Memory B cell (primary cell): ENCODE measurements around the gene CSTF1.
A peak's percentile ranks its signal among the peaks of the same experiment; 100 is the strongest.

ENCODE experiments used
- ATAC-seq: fragments of 150-1000 bp; cut with Tn5 transposase; 2 replicates; pipeline ENCODE4 v1.10.0; 2021; ENCODE audit warnings: low read depth, mild to moderate bottlenecking, moderate library complexity
- DNase-seq, 2 donors: peaks; one replicate each; pipeline ENCODE4 v3.0.0; 2022; ENCODE audit warnings: low spot score in 2 of 2
- H3K27ac Mint-ChIP-seq: one replicate; pipeline ENCODE4 v1.8.0; 2022; ENCODE audit warnings: mild to moderate bottlenecking, moderate library complexity, mixed read lengths
- H3K27me3 Mint-ChIP-seq: one replicate; pipeline ENCODE4 v1.8.0; 2022; ENCODE audit warnings: mixed read lengths
- H3K36me3 Mint-ChIP-seq: one replicate; pipeline ENCODE4 v1.8.0; 2022; ENCODE audit warnings: mild to moderate bottlenecking, mixed read lengths
- H3K4me1 Mint-ChIP-seq: one replicate; pipeline ENCODE4 v1.8.0; 2022; ENCODE audit warnings: mixed read lengths
- H3K4me3 Mint-ChIP-seq: one replicate; pipeline ENCODE4 v1.8.0; 2022; ENCODE audit warnings: mild to moderate bottlenecking, moderate library complexity, mixed read lengths
- H3K9me3 Mint-ChIP-seq: one replicate; pipeline ENCODE4 v1.8.0; 2022; ENCODE audit warnings: mixed read lengths

Gene CSTF1

GRCh38 chr20:56451056-56451765 is 58.8 kb downstream of the CSTF1 start:
- H3K36me3 Mint-ChIP-seq: no peaks in the 10 kb centered on the region
- H3K9me3 Mint-ChIP-seq: no peaks in the 10 kb centered on the region
- H3K27ac Mint-ChIP-seq: peak overlapping the region; percentile 9
- no peak overlapping the region for H3K4me3 Mint-ChIP-seq
- no peaks in the 10 kb centered on the region for H3K4me1 Mint-ChIP-seq
- H3K27me3 Mint-ChIP-seq: no peaks in the 10 kb centered on the region
- DNase-seq (no peak), ATAC-seq (no peak)

GRCh38 chr20:56453352-56453751 is 60.9 kb downstream of the CSTF1 start:
- no peaks in the 10 kb centered on the region for H3K4me1 Mint-ChIP-seq
- H3K9me3 Mint-ChIP-seq: no peaks in the 10 kb centered on the region
- no peaks in the 10 kb centered on the region for H3K36me3 Mint-ChIP-seq
- H3K27me3 Mint-ChIP-seq: no peaks in the 10 kb centered on the region
- ATAC-seq (peak; percentile 98), DNase-seq (peak in 1 of 2 donors; percentile 22)
- no peak overlapping the region for H3K4me3 Mint-ChIP-seq
- peak overlapping the region; percentile 92 for H3K27ac Mint-ChIP-seq

- H3K27ac Mint-ChIP-seq: peak overlapping the region; percentile 92
- H3K9me3 Mint-ChIP-seq: no peaks in the 10 kb centered on the region
- H3K4me3 Mint-ChIP-seq: no peak overlapping the region
- no peaks in the 10 kb centered on the region for H3K36me3 Mint-ChIP-seq
- no peaks in the 10 kb centered on the region for H3K4me1 Mint-ChIP-seq
- H3K27me3 Mint-ChIP-seq: no peaks in the 10 kb centered on the region
- DNase-seq: no peak
- ATAC-seq: no peak
These were observed 62.3 kb downstream of the CSTF1 start for GRCh38 chr20:56454754-56455153.
